CD4-positive, alpha-beta T cell (primary cell): ENCODE results near the gene NRXN3. TPM values are rescaled to one million over a fixed set of nuclear protein-coding genes. Genes with fewer than 3 reads are reported as not detected.

Experiments
- ATAC-seq: fragments of 200-7000 bp; cut with Tn5 transposase; one replicate; pipeline ENCODE4 v1.10.0; 2022; ENCODE audit warnings: mild to moderate bottlenecking; ENCODE audit not compliant: poor library complexity
- CTCF ChIA-PET: fragments of 350-600 bp; sonication (Branson Sonifier 250); formaldehyde crosslinking; loops from one replicate; lab custom pipeline; 2021; ENCODE audit warnings: antibody characterized with exemption, inconsistent platforms; lab: Charles Lee
- POLR2A ChIA-PET: fragments of 350-600 bp; sonication (Branson Sonifier 250); formaldehyde crosslinking; loops from one replicate; lab custom pipeline; 2021; ENCODE audit warnings: antibody characterized with exemption, inconsistent platforms; lab: Charles Lee
- DNase-seq, 14 experiments: peaks; one replicate each; pipeline ENCODE4 v3.0.0-alpha.2; 2013 to 2020; ENCODE audit warnings: mixed read lengths in 2 of 14
- H3K27ac ChIP-seq, 2 donors: one replicate each; pipeline versions ENCODE4 v1.5.1 to v1.7.0; 2013; ENCODE audit warnings: low read length in 2 of 2, low read depth in 1 of 2, mild to moderate bottlenecking in 1 of 2
- H3K27me3 ChIP-seq, 2 experiments: 1 replicate in 1 of 2; 2 replicates in 1 of 2; pipeline versions ENCODE4 v1.6.1 to v1.7.0; 2013; ENCODE audit warnings: low read length in 2 of 2, control low read depth in 1 of 2, mild to moderate bottlenecking in 1 of 2, moderate library complexity in 1 of 2; ENCODE audit not compliant: insufficient read depth in 2 of 2, control insufficient read depth in 1 of 2
- H3K36me3 ChIP-seq: one replicate; pipeline ENCODE4 v1.6.1; 2013; ENCODE audit warnings: low read length, control low read depth; ENCODE audit not compliant: insufficient read depth
- H3K4me1 ChIP-seq: one replicate; pipeline ENCODE4 v1.6.1; 2013; ENCODE audit warnings: low read length, control low read depth; ENCODE audit not compliant: insufficient read depth
- H3K4me3 ChIP-seq: one replicate; pipeline ENCODE4 v1.5.1; 2013; ENCODE audit warnings: mild to moderate bottlenecking, low read length, moderate library complexity
- H3K9me3 ChIP-seq, 2 experiments: 1 replicate in 1 of 2; 2 replicates in 1 of 2; pipeline versions ENCODE4 v1.6.1 to v1.7.0; 2013; ENCODE audit warnings: low read length in 2 of 2, mild to moderate bottlenecking in 2 of 2, control low read depth in 1 of 2, moderate library complexity in 1 of 2; ENCODE audit not compliant: control insufficient read depth in 1 of 2, insufficient read depth in 1 of 2
- H3K27ac Mint-ChIP-seq: one replicate; pipeline ENCODE4 v1.8.0; 2020; ENCODE audit warnings: mixed read lengths
- H3K27me3 Mint-ChIP-seq: one replicate; pipeline ENCODE4 v1.8.0; 2021; ENCODE audit warnings: mixed read lengths
- H3K36me3 Mint-ChIP-seq: one replicate; pipeline ENCODE4 v1.8.0; 2021; ENCODE audit warnings: low read depth, mixed read lengths
- H3K4me1 Mint-ChIP-seq: one replicate; pipeline ENCODE4 v1.8.0; 2021; ENCODE audit warnings: low read depth, mixed read lengths
- H3K4me3 Mint-ChIP-seq: one replicate; pipeline ENCODE4 v1.8.0; 2020; ENCODE audit warnings: mild to moderate bottlenecking, mixed read lengths
- H3K9me3 Mint-ChIP-seq: one replicate; pipeline ENCODE4 v1.8.0; 2020; ENCODE audit warnings: mixed read lengths
- CTCF ChIP-seq: fragments of 200-600 bp; IDR thresholded peaks from one replicate; pipeline ENCODE4 v1.8.0; 2022; ENCODE audit warnings: antibody characterized with exemption, mild to moderate bottlenecking
- intact Hi-C, 2 experiments: fragments of 100-400 bp; cut with DNase I in 1 of 2; cut with micrococcal nuclease in 1 of 2; formaldehyde crosslinking; loops; one replicate each; pipeline versions ENCODE4 v1.15.1 to v1.9.0; 2023 to 2025; cut with DNase I, micrococcal nuclease
- total RNA-seq, 174 experiments: library from RNA in 2 of 174; stranded (reverse) in 2 of 174; gene quantifications; one replicate each; pipeline ENCODE4 v1.2.3 and lab custom pipeline; 2021 to 2026

Gene NRXN3
- total RNA-seq, 2 experiments from 2014 or later, result not detected

- no peak overlapping the region for H3K27ac ChIP-seq
- H3K27me3 Mint-ChIP-seq, result peaks cover 20% of the 10 kb centered on the region
- no peak overlapping the region for H3K4me3 ChIP-seq
- H3K4me1 Mint-ChIP-seq, result no peaks in the 10 kb centered on the region
- no peak overlapping the region for H3K27ac Mint-ChIP-seq
- H3K4me1 ChIP-seq, result no peaks in the 10 kb centered on the region
- H3K4me3 Mint-ChIP-seq, result no peak overlapping the region
- intact Hi-C loops, result no loop called here
- no peaks in the 10 kb centered on the region for H3K36me3 Mint-ChIP-seq
- ATAC-seq, result no peak
- POLR2A ChIA-PET, result no interaction called here
- no peaks in the 10 kb centered on the region for H3K27me3 ChIP-seq
- H3K9me3 Mint-ChIP-seq, result peaks cover 3% of the 10 kb centered on the region
- H3K36me3 ChIP-seq, result no peaks in the 10 kb centered on the region
- peaks cover 0 to 3% of the 10 kb centered on the region in 2 experiments for H3K9me3 ChIP-seq
- no peak for DNase-seq
- CTCF ChIA-PET, result no interaction called here
- no peak for TF ChIP-seq CTCF
Observed at GRCh38 chr14:78445275-78445674, 275.1 kb downstream of the NRXN3 start.

GRCh38 chr14:78446807-78447206 lies 276.6 kb downstream of the NRXN3 start:
- no peak for TF ChIP-seq CTCF
- intact Hi-C loops, result no loop called here
- Mint-ChIP-seq H3K9me3 (peaks cover 3% of the 10 kb centered on the region), H3K36me3 (no peaks in the 10 kb centered on the region), H3K27ac (no peak overlapping the region), H3K4me3 (no peak overlapping the region), H3K4me1 (no peaks in the 10 kb centered on the region), H3K27me3 (peaks cover 20% of the 10 kb centered on the region)
- ATAC-seq (no peak), DNase-seq (no peak)
- no peaks in the 10 kb centered on the region for H3K36me3 ChIP-seq
- POLR2A ChIA-PET, result no interaction called here
- CTCF ChIA-PET, result no interaction called here
- no peaks in the 10 kb centered on the region for H3K4me1 ChIP-seq
- H3K27me3 ChIP-seq, result no peaks in the 10 kb centered on the region
- no peaks in the 10 kb centered on the region for H3K9me3 ChIP-seq
- no peak overlapping the region for H3K4me3 ChIP-seq
- no peak overlapping the region for H3K27ac ChIP-seq

GRCh38 chr14:78448164-78449094 lies 278.3 kb downstream of the NRXN3 start:
- intact Hi-C loops, result no loop called here
- Mint-ChIP-seq H3K27ac (no peak overlapping the region), H3K27me3 (peaks cover 20% of the 10 kb centered on the region), H3K4me3 (no peak overlapping the region), H3K4me1 (no peaks in the 10 kb centered on the region), H3K36me3 (no peaks in the 10 kb centered on the region), H3K9me3 (peaks cover 3% of the 10 kb centered on the region)
- Histone ChIP-seq H3K4me3 (no peak overlapping the region), H3K9me3 (no peaks in the 10 kb centered on the region), H3K4me1 (no peaks in the 10 kb centered on the region), H3K27ac (no peak overlapping the region), H3K36me3 (no peaks in the 10 kb centered on the region), H3K27me3 (no peaks in the 10 kb centered on the region)
- TF ChIP-seq CTCF, result peak; percentile 26
- ChIA-PET CTCF (no interaction called here), POLR2A (no interaction called here)
- ATAC-seq, result no peak
- peak in 5 of 14 experiments; percentile 0 to 28 (median 5) for DNase-seq
